Lung microvascular endothelial cell (primary cell): ENCODE measurements around the gene CASK. TPM values are rescaled to one million over a fixed set of nuclear protein-coding genes. Genes with fewer than 3 reads are reported as not detected.
"Not testable (repeated sequence)": the region's sequence is repeated elsewhere in the genome, so short reads cannot be mapped to it uniquely, and the experiment has no call there.

Source experiments
- DNase-seq, 2 donors: peaks; one replicate each; pipeline versions ENCODE4 v3.0.0 to v3.0.0-alpha.2; 2010; ENCODE audit warnings: low read depth in 2 of 2
- total RNA-seq: library from RNA; depleted of rRNA; stranded (reverse); fragments of >200 nt; gene quantifications from 2 replicates; pipeline ENCODE4 v1.2.1, GENCODE V29; 2014

Gene CASK
- total RNA-seq, 1 donor from 2014 or later = 47.8 TPM

DNA sequence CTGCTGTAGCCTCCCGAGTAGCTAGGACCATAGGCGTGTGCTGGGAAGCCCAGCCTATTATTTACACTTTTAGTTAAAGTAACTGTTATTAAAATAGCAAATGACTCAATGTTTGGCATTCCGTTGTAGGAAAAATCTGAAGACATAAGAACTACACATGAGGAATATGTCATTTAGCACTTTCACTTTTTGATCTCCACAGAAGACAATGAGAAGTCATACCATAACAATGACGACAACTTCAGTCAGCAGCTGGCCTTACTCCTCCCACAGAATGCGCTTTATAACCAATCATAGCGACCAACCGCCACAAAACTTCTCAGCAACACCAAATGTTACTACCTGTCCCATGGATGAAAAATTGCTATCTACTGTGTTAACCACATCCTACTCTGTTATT is 227.9 kb downstream of the CASK start:
- peak in 1 of 2 donors; percentile 65 for DNase-seq

DNA sequence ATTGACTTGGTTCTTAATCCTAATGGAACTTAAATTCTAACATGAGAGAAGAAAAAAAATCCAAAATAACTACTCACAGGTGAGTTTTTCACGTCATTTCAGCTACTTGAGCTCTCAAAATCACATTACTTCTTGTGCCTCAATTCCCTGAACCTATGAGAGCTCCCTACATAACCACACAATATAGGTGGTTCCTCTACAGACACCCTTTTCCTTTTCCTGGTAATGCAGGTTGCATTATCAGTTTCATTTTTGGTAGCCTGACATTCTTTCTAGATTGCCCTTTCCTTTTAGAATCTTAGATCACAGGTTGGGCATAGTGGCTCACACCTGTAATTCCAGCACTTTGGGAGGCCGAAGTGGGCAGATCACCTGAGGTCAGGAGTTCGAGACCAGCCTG is 230.3 kb downstream of the CASK start:
- no peak for DNase-seq

- no peak for DNase-seq
These were observed 231.1 kb downstream of the CASK start for GRCh38 chrX:41692162-41692749.

GRCh38 chrX:41689711-41690110 is 233.6 kb downstream of the CASK start:
- DNase-seq = no peak

DNA sequence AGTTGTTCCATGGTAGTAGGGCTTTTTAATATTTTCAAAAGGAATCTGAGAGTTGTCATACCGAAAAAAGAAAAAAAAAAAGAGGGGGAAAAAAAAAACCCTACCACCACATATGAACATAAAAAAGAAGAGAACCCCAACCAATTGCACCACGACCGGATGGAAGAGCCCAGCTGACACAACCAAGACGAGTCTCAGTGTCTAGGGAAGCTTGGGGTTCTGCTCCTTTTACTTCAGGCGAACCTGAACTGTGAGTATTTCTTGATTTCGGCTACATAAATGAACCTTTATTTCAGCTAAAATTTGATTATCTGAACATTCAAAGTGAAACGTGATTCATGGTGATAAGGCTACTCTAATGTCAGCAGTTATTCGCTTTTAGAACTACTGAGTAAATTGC is 234.5 kb downstream of the CASK start, which contains the start of gene GPR34:
TSS of gene GPR34 (plus strand) at position 139 of the 400 bp plus-strand sequence. CDS start 6,661 bp downstream, outside the sequence.
- DNase-seq = no peak

GRCh38 chrX:41688156-41688555 is 235.2 kb downstream of the CASK start:
- DNase-seq = no peak

DNA sequence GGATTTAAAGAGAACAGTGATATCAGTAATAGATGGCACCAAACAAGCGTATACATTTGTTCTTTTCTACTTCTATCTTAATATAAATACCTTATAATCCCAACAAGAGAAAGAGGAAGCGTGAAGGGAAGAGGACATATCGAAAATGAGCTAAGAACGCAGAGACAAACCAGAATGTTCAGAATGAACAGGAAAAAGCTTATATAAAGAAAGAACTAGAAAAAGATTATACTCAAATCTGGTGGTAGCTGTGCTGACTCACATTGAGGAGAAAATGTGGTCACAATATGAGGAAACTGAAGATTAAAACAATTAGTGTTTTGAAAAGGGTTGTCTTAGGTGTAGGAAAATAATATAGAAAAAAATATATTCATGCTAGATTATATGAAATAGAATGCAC is 236.6 kb downstream of the CASK start:
- DNase-seq = no peak

- no peak for DNase-seq
These were observed 238.4 kb downstream of the CASK start for GRCh38 chrX:41684940-41685339.

GRCh38 chrX:41684138-41684537 is 239.2 kb downstream of the CASK start:
- DNase-seq = peak; percentile 65 to 77

DNA sequence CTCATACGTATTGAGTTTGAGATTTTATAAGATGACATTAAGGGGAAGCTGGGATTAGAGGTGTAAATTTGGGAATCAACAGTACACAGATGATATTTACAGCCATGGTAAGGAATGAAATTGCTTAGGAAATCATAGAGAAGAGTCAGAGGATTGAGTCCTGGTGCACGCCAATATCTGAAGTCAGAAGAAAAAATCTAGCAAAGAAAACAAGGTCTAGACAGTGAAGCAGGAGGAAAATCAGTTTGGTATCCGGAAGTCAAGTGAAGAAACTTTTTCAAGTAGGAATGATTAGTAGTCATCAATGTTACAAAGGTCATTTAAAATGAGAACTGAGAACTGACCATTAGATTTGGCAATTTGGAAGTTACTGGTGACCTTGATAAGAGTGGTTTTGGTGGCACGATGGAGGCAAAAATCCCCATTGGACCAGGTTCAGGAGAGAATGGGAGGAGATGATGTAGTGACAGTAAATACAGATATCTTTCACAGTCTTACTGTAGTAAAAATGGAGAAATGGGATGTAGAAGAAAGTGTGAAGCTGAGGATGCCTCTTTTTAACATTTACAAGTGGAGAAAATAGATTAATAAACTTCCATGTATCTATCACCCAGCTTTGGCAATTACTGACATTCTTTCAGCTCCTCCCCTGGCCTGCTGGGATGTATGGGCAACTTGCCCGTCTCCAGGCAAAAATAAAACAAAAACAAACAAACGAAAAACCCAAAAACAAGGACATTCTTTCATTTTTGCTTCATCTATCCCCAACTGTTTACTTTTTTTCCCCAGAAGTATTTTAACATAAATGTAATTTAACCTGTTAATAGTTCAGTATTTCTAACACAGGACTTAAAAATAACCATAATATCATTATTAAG is 245.9 kb downstream of the CASK start:
- DNase-seq = peak in 1 of 2 donors; percentile 42

DNA sequence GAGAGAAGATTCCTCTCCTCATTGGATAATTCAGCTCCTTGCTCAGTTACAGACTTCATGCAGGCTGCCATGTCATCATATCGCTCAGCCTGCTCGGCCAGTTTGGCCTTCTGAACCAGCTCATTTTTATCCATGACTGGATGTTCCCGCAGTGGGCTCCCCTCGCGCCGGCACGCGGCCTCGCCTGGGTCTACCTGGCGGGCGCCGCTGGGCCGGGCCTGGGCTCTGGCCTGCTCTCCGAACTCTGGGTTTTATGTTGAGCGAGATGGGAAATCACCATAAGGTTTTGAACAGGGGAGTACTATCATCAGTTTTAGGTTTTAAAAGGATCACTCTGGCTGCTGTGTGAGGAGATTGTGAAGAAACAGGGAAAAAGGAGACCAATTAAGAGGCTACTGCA is 247.0 kb downstream of the CASK start:
- DNase-seq = not testable (repeated sequence)

DNA sequence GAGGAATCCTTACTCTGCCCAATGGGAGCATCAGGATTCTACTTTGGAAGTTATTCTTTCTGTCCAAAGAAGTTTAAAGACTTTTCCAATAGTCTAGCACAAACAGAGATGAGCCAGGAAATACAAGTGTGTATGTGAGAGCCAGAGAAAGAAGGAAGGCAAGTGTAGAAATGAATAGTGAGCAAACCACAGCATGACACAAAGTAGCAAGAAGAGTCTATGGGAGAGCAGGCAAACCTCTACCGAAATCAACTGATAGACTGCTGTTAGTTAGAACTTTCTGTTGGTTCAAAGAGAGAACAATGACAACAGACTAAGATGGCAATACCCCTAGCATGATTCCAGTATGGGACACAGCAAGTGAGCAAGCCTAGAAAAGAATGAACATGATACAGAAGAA is 250.7 kb downstream of the CASK start:
- no peak for DNase-seq

DNA sequence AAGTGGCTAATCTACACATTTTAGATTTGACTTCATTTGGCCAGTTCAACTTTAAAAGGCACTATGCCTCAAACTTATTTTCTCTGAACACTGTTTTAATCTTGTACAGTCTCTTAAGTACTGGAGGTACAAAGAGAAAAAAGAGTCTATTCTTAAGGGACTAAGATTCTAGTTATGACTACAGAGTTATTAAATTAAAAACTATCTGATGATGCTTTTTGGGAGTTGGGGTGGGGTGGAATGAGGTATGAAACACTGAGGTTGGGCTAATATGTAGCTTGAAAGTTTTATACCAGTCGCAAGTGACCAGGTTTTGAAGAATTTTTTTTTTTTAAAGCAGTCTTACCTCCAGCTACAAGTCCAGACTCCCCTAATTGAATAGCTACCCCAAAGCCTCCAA is 252.3 kb downstream of the CASK start:
- DNase-seq = no peak

- DNase-seq = no peak
These were observed 253.2 kb downstream of the CASK start for GRCh38 chrX:41670112-41670511.

DNA sequence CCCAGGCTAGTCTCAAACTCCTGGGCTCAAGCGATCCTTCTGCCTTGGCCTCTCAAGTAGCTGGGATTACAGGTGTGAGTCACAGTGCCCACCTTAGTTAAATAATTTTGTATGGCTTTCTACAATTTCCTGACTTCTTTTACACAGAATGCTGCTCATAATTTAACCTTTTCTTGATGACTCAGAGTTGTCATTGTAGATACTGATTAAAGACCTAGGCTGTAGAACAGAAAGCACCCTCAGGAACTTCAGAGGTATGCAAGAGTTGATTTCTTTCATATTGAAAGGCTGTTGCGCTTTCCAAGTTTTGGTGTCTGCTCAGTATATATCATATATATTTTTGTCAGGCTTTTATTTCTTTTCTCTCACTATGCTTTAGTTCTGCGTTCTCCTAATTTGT is 255.7 kb downstream of the CASK start:
- DNase-seq = no peak

GRCh38 chrX:41666251-41666650 is 257.1 kb downstream of the CASK start:
- DNase-seq = peak in 1 of 2 donors; percentile 43

- peak; percentile 45 to 90 for DNase-seq
These were observed 257.7 kb downstream of the CASK start for GRCh38 chrX:41665686-41666085.

DNA sequence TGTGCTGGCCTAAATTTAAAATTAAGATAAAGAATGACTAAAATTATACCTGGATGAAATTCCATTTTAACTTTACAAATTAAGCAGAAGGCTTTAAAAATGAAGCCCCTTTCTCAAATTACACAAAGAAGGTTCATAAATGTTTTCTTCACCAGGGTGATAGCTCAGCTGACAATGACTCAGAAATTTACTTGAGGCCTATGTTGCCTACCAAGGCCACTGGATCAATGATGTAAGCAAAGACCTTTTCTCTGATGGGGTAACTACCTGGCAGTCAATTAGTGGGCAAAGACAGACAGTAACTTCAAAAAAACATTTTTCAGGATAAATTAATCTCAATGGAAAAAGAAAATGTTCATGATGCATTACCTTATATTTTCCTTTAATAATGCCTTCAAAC is 258.4 kb downstream of the CASK start:
- DNase-seq = peak in 1 of 2 donors; percentile 35

- DNase-seq = peak in 1 of 2 donors; percentile 16
These were observed 258.9 kb downstream of the CASK start for GRCh38 chrX:41664375-41664901.

DNA sequence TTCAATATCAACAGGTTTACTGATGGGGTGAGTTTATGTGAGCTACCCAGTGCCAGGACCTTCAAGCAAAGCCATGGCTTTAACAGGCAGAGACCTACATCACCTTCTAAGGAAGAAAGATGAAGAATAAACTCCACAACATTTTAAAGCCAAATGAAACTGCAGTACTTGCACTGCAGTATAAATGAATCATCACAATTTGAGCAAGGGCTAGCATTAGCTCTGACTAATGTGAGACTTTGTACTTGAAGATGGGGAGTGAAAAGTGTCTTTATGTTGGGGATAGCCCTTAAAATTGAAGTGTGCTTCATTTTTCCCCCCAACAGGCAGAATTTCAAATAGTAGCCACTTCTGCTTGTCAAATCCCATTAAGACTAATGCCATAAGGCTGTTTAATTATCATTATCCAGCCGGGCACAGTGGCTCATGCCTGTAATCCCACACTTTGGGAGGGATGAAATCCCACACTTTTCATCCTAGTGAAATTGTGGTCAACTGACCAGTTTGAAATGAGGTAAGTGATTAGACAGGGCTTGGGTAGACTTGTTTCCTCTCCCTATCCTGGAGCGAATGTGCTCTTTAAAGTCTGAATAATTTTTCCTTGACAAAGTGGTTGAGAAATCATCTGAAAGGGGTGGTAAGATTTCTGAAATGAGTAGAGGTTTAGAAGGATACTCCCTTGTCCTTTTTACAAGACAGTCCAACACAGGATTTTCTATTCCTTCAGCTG is 261.8 kb downstream of the CASK start:
- DNase-seq = no peak

DNA sequence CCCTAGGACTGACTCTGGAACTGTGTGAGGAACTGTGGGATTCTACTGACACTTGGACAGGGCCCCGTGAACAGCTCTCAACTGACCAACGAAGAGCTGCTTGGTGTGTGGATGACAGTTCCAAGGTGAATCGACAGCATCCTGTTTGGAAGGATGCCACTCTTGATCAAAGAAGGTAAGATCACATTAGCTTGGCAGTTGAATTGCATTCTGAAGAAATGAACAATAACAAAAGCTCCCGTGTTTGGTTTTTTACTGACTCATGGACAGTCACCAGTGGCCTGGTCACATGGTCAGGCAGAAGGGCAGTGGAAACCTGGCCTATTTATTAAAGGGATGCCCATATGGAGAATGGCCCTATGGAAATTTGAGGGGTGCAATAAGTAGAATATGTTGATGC is 267.7 kb downstream of the CASK start:
- DNase-seq = peak; percentile 15 to 25

- peak in 1 of 2 donors; percentile 2 for DNase-seq
These were observed 268.3 kb downstream of the CASK start for GRCh38 chrX:41655101-41655500.
